GM12878 (cell line): Measurements from ENCODE around the gene FCHSD2. TPM values are rescaled to one million over a fixed set of nuclear protein-coding genes. Genes with fewer than 3 reads are reported as not detected.

Source experiments
- CBX3 ChIP-seq: fragments of 200-600 bp; sonication (generic); IDR thresholded peaks from 2 replicates; pipeline ENCODE4 v1.6.1; 2016; ENCODE audit warnings: low read depth, borderline replicate concordance
- CEBPZ ChIP-seq: fragments of 150-350 bp; IDR thresholded peaks from 2 replicates; pipeline ENCODE4 v1.6.1; 2016; ENCODE audit warnings: low read depth, low read length
- EP300 ChIP-seq, 2 experiments: fragments of 150-350 bp in 1 of 2; IDR thresholded peaks; 2 replicates each; pipeline ENCODE4 v1.6.1; 2011 to 2012; ENCODE audit warnings: low read depth in 2 of 2, low read length in 2 of 2, borderline replicate concordance in 1 of 2, improper control_type of control experiment in 1 of 2, inconsistent platforms in 1 of 2; ENCODE audit not compliant: control insufficient read depth in 1 of 2
- IRF4 ChIP-seq: IDR thresholded peaks from 2 replicates; pipeline ENCODE4 v1.6.1; 2011; ENCODE audit warnings: low read depth, low read length
- JUND ChIP-seq: IDR thresholded peaks from 2 replicates; pipeline ENCODE4 v1.6.1; 2012; ENCODE audit warnings: low read depth, mild to moderate bottlenecking, low read length, improper control_type of control experiment, moderate library complexity
- RB1 ChIP-seq: fragments of 450-650 bp; formaldehyde crosslinking; IDR thresholded peaks from 2 replicates; pipeline ENCODE4 v1.6.1; 2017; ENCODE audit warnings: mild to moderate bottlenecking, borderline replicate concordance
- RFX5 ChIP-seq: IDR thresholded peaks from 2 replicates; pipeline ENCODE4 v1.6.1; 2011; ENCODE audit warnings: low read depth, low read length, improper control_type of control experiment
- SREBF2 ChIP-seq: IDR thresholded peaks from 2 replicates; pipeline ENCODE4 v1.6.1; 2012; ENCODE audit warnings: mild to moderate bottlenecking, low read length
- TAF1 ChIP-seq: IDR thresholded peaks from 2 replicates; pipeline ENCODE4 v1.6.1; 2011; ENCODE audit warnings: mild to moderate bottlenecking, low read depth, low read length, borderline replicate concordance
- TARDBP ChIP-seq: IDR thresholded peaks from 2 replicates; pipeline ENCODE4 v1.6.1; 2016; ENCODE audit warnings: borderline replicate concordance
- polyA plus RNA-seq, 11 experiments: library from polyadenylated mRNA; depleted of rRNA in 4 of 11; unstranded in 6 of 11; stranded (reverse) in 5 of 11; fragments of >200 nt; fragmentation: Nextera tagmentation in 4 of 11; fragmentation: Illumina TruSeq in 1 of 11; extraction: Ambion mirVana in 4 of 11; extraction: Trizol in 1 of 11; gene quantifications; 1 replicate in 1 of 11; 2 replicates in 10 of 11; pipeline versions ENCODE4 v1.2.1 to v1.2.3, GENCODE V29; 2011 to 2016; ENCODE audit warnings: inconsistent platforms in 2 of 11, missing spikeins in 2 of 11, low read depth in 1 of 11
- total RNA-seq, 4 experiments: library from RNA; depleted of rRNA in 3 of 4; stranded (reverse); fragments of >200 nt in 3 of 4; fragmentation: Illumina TruSeq in 1 of 4; extraction: Trizol in 1 of 4; gene quantifications; 2 replicates each; pipeline versions ENCODE4 v1.2.1 to v1.2.3, GENCODE V29; 2013 to 2021
- TF ChIP-seq, protein P1 (sequence below): fragments of 450-650 bp; IDR thresholded peaks from 2 replicates; pipeline ENCODE4 v1.6.1; 2016; ENCODE audit warnings: mild to moderate bottlenecking
- TF ChIP-seq, protein P2 (sequence below): fragments of 450-650 bp; IDR thresholded peaks from 2 replicates; pipeline ENCODE4 v1.6.1; 2018; ENCODE audit warnings: mild to moderate bottlenecking, low read depth, moderate library complexity; ENCODE audit not compliant: partially characterized antibody
- TF ChIP-seq, protein P3 (sequence below): fragments of 450-650 bp; IDR thresholded peaks from 2 replicates; pipeline ENCODE4 v1.6.1; 2017; ENCODE audit warnings: mild to moderate bottlenecking, moderate library complexity
- TF ChIP-seq, protein P4 (sequence below): IDR thresholded peaks from 2 replicates; pipeline ENCODE4 v1.6.1; 2012; ENCODE audit warnings: low read length, inconsistent platforms

The FCHSD2 gene
- total and polyA plus RNA-seq, 10 of the 15 experiments (the other 5 are each of a cell fraction or from before 2014, with no cell fraction given), result 13.2 to 89.8 (median 47.8) TPM

- TF ChIP-seq CBX3 (no peak), IRF4 (0 out of 2 replicates have a peak, but pooled peaks have one; percentile 34), EP300 (IDR thresholded peaks at IDR 0.05; ENCODE audit: borderline replicate concordance in 1 of 2, control insufficient read depth in 1 of 2, low read depth in 2 of 2, low read length in 2 of 2) (peak in 1 of 2 experiments; percentile 59; a peak in 2 of 4 replicates), TARDBP (no peak), RB1 (no peak), CEBPZ (no peak), SREBF2 (no peak), RFX5 (no peak), JUND (no peak), TAF1 (peak; percentile 68; the same call in 1 of the 2 replicates)
- TF ChIP-seq, protein P1, sequence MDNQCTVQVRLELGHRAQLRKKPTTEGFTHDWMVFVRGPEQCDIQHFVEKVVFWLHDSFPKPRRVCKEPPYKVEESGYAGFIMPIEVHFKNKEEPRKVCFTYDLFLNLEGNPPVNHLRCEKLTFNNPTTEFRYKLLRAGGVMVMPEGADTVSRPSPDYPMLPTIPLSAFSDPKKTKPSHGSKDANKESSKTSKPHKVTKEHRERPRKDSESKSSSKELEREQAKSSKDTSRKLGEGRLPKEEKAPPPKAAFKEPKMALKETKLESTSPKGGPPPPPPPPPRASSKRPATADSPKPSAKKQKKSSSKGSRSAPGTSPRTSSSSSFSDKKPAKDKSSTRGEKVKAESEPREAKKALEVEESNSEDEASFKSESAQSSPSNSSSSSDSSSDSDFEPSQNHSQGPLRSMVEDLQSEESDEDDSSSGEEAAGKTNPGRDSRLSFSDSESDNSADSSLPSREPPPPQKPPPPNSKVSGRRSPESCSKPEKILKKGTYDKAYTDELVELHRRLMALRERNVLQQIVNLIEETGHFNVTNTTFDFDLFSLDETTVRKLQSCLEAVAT, result peak; percentile 75
- TF ChIP-seq, protein P2, sequence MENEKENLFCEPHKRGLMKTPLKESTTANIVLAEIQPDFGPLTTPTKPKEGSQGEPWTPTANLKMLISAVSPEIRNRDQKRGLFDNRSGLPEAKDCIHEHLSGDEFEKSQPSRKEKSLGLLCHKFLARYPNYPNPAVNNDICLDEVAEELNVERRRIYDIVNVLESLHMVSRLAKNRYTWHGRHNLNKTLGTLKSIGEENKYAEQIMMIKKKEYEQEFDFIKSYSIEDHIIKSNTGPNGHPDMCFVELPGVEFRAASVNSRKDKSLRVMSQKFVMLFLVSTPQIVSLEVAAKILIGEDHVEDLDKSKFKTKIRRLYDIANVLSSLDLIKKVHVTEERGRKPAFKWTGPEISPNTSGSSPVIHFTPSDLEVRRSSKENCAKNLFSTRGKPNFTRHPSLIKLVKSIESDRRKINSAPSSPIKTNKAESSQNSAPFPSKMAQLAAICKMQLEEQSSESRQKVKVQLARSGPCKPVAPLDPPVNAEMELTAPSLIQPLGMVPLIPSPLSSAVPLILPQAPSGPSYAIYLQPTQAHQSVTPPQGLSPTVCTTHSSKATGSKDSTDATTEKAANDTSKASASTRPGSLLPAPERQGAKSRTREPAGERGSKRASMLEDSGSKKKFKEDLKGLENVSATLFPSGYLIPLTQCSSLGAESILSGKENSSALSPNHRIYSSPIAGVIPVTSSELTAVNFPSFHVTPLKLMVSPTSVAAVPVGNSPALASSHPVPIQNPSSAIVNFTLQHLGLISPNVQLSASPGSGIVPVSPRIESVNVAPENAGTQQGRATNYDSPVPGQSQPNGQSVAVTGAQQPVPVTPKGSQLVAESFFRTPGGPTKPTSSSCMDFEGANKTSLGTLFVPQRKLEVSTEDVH, result no peak
- TF ChIP-seq, protein P3, sequence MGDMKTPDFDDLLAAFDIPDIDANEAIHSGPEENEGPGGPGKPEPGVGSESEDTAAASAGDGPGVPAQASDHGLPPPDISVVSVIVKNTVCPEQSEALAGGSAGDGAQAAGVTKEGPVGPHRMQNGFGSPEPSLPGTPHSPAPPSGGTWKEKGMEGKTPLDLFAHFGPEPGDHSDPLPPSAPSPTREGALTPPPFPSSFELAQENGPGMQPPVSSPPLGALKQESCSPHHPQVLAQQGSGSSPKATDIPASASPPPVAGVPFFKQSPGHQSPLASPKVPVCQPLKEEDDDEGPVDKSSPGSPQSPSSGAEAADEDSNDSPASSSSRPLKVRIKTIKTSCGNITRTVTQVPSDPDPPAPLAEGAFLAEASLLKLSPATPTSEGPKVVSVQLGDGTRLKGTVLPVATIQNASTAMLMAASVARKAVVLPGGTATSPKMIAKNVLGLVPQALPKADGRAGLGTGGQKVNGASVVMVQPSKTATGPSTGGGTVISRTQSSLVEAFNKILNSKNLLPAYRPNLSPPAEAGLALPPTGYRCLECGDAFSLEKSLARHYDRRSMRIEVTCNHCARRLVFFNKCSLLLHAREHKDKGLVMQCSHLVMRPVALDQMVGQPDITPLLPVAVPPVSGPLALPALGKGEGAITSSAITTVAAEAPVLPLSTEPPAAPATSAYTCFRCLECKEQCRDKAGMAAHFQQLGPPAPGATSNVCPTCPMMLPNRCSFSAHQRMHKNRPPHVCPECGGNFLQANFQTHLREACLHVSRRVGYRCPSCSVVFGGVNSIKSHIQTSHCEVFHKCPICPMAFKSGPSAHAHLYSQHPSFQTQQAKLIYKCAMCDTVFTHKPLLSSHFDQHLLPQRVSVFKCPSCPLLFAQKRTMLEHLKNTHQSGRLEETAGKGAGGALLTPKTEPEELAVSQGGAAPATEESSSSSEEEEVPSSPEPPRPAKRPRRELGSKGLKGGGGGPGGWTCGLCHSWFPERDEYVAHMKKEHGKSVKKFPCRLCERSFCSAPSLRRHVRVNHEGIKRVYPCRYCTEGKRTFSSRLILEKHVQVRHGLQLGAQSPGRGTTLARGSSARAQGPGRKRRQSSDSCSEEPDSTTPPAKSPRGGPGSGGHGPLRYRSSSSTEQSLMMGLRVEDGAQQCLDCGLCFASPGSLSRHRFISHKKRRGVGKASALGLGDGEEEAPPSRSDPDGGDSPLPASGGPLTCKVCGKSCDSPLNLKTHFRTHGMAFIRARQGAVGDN, result peak; percentile 91
- TF ChIP-seq, protein P4, sequence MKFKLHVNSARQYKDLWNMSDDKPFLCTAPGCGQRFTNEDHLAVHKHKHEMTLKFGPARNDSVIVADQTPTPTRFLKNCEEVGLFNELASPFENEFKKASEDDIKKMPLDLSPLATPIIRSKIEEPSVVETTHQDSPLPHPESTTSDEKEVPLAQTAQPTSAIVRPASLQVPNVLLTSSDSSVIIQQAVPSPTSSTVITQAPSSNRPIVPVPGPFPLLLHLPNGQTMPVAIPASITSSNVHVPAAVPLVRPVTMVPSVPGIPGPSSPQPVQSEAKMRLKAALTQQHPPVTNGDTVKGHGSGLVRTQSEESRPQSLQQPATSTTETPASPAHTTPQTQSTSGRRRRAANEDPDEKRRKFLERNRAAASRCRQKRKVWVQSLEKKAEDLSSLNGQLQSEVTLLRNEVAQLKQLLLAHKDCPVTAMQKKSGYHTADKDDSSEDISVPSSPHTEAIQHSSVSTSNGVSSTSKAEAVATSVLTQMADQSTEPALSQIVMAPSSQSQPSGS, result no peak
Observed at GRCh38 chr11:73157101-73158010, 15.2 kb upstream of the FCHSD2 start (continued).
